Kidney (tissue), 14 donors: ENCODE measurements around the gene PPFIBP2. TPM values are rescaled to one million over a fixed set of nuclear protein-coding genes. Genes with fewer than 3 reads are reported as not detected.

Experiments used
- DNase-seq, 5 donors: peaks; one replicate each; pipeline ENCODE4 v3.0.0-alpha.2; 2013 to 2020
- FAIRE-seq: peaks from 2 replicates; lab custom pipeline; 2012; peaks lifted over from hg19 to GRCh38; lab: Jason Lieb, UNC
- H3K27ac ChIP-seq, 2 donors: one replicate each; pipeline ENCODE4 v1.7.0; 2013; ENCODE audit warnings: low read depth in 2 of 2, low read length in 2 of 2, inconsistent platforms in 1 of 2
- H3K27me3 ChIP-seq: one replicate; pipeline ENCODE4 v1.7.1; 2013; ENCODE audit warnings: low read length, inconsistent platforms; ENCODE audit not compliant: control insufficient read depth, insufficient read depth
- H3K36me3 ChIP-seq, 3 donors: one replicate each; pipeline versions ENCODE4 v1.7.0 to v1.7.1; 2013; ENCODE audit warnings: low read length in 3 of 3, control low read depth in 1 of 3, inconsistent platforms in 1 of 3; ENCODE audit not compliant: insufficient read depth in 3 of 3, control insufficient read depth in 2 of 3
- H3K4me1 ChIP-seq, 3 donors: one replicate each; pipeline versions ENCODE4 v1.7.0 to v1.7.1; 2013; ENCODE audit warnings: low read length in 3 of 3, inconsistent platforms in 1 of 3, low read depth in 1 of 3; ENCODE audit not compliant: control insufficient read depth in 2 of 3, insufficient read depth in 2 of 3
- H3K4me3 ChIP-seq, 3 donors: one replicate each; pipeline versions ENCODE4 v1.7.0 to v1.8.1; 2013; ENCODE audit warnings: low read length in 3 of 3, control low read depth in 1 of 3, inconsistent platforms in 1 of 3
- H3K9ac ChIP-seq, 3 donors: one replicate each; pipeline versions ENCODE4 v1.7.0 to v1.7.1; 2013; ENCODE audit warnings: low read length in 3 of 3, control low read depth in 1 of 3, inconsistent platforms in 1 of 3
- H3K9me3 ChIP-seq, 3 donors: one replicate each; pipeline versions ENCODE4 v1.7.0 to v1.7.1; 2013; ENCODE audit warnings: low read length in 3 of 3, control low read depth in 1 of 3, inconsistent platforms in 1 of 3; ENCODE audit not compliant: control insufficient read depth in 2 of 3, insufficient read depth in 1 of 3
- CTCF ChIP-seq: IDR thresholded peaks from 3 replicates; pipeline ENCODE4 v1.5.1; 2012; ENCODE audit warnings: mild to moderate bottlenecking, moderate library complexity, borderline replicate concordance; ENCODE audit not compliant: insufficient read depth; ENCODE audit errors: extremely low read depth
- intact Hi-C: fragments of 100-400 bp; cut with DNase I; formaldehyde crosslinking; loops from one replicate; pipeline ENCODE4 v1.11.1; 2022
- polyA plus RNA-seq: library from polyadenylated mRNA; stranded (reverse); fragments of 350-450 nt; fragmentation: Illumina TruSeq; extraction: RNeasy Lipid Tissue Mini Kit (QIAGEN cat#74804); gene quantifications from one replicate; pipeline ENCODE4 v1.2.3, GENCODE V29; 2014; ENCODE audit warnings: low read depth, low replicate concordance; ENCODE audit not compliant: insufficient read depth
- total RNA-seq: library from RNA; stranded (reverse); fragmentation: NEBNext Ultra II Directional; extraction: Animal tissue kit (Norgen Biotek cat#: 25700); gene quantifications from one replicate; pipeline ENCODE4 v1.2.1, GENCODE V29; 2021
- donor health status: control.
- donor health status: control.
- donor health status: control.
- donor health status: control.
- donor health status: control.
- donor health status: DM: yes; HTN: yes; CAD: no.
- donor health status: Normal renal cell carcinoma (clear cell type).

The PPFIBP2 gene
- total and polyA plus RNA-seq, 2 donors from 2014 or later, result 31.6 to 44.4 TPM

GRCh38 chr11:7672276-7672959 lies 158.6 kb downstream of the PPFIBP2 start:
- Histone ChIP-seq H3K9me3 (no peaks in the 10 kb centered on the region), H3K27me3 (no peaks in the 10 kb centered on the region), H3K27ac (no peak overlapping the region), H3K4me3 (peak overlapping the region in 1 of 3 donors; percentile 55), H3K9ac (no peak overlapping the region), H3K36me3 (no peaks in the 10 kb centered on the region), H3K4me1 (peaks cover 0 to 12% (median 4%) of the 10 kb centered on the region in 3 donors)
- intact Hi-C loops, result no loop called here
- DNase-seq (peak in 1 of 5 donors; percentile 70), FAIRE-seq (no peak)
- TF ChIP-seq CTCF, result no peak

- DNase-seq (peak; percentile 66 to 92 (median 79)), FAIRE-seq (no peak)
- Histone ChIP-seq H3K9ac (peak within 1 kb of the TSS in 1 of 3 donors; percentile 62), H3K4me1 (peaks cover 0 to 12% (median 4%) of the 10 kb centered on the region in 3 donors), H3K36me3 (no peaks in the 10 kb centered on the region), H3K27me3 (no peaks in the 10 kb centered on the region), H3K4me3 (peak within 1 kb of the TSS; percentile 37 to 55 (median 39)), H3K27ac (no peak within 1 kb of the TSS), H3K9me3 (no peaks in the 10 kb centered on the region)
- intact Hi-C loops, result no loop called here
- no peak for TF ChIP-seq CTCF
Observed at GRCh38 chr11:7672960-7673723, 159.3 kb downstream of the PPFIBP2 start, which contains the start of gene CYB5R2. Gene CYB5R2 (minus strand): TSS chr11:7673500. CDS start chr11:7672825, 675 bp downstream.

GRCh38 chr11:7673724-7674434 lies 160.1 kb downstream of the PPFIBP2 start:
- intact Hi-C loops, result no loop called here
- Histone ChIP-seq H3K9me3 (no peaks in the 10 kb centered on the region), H3K27ac (no peak overlapping the region), H3K9ac (peak overlapping the region in 1 of 3 donors; percentile 62), H3K36me3 (no peaks in the 10 kb centered on the region), H3K4me3 (peak overlapping the region in 2 of 3 donors; percentile 37 to 55), H3K27me3 (no peaks in the 10 kb centered on the region), H3K4me1 (peaks cover 0 to 12% (median 4%) of the 10 kb centered on the region in 3 donors)
- DNase-seq (peak; percentile 78 to 87 (median 85)), FAIRE-seq (no peak)
- no peak for TF ChIP-seq CTCF
